WTC11 (cell line): ENCODE results near the gene GPR27. TPM values are rescaled to one million over a fixed set of nuclear protein-coding genes. Genes with fewer than 3 reads are reported as not detected.

Experiments
- ATAC-seq: fragments of 200-7000 bp; cut with Tn5 transposase; 2 replicates; pipeline ENCODE4 v1.10.0; 2021; ENCODE audit warnings: mild to moderate bottlenecking, moderate library complexity
- CTCF ChIA-PET: fragments of 300-600 bp; sonication (Branson Sonifier 250); formaldehyde crosslinking; loops from one replicate; lab custom pipeline; 2021; ENCODE audit warnings: antibody characterized with exemption; lab: Charles Lee
- POLR2A ChIA-PET: fragments of 350-600 bp; sonication (Branson Sonifier 250); formaldehyde crosslinking; loops from one replicate; lab custom pipeline; 2021; ENCODE audit warnings: antibody characterized with exemption; lab: Charles Lee
- DNase-seq: peaks from one replicate; pipeline ENCODE4 v3.0.0; 2021; ENCODE audit warnings: low spot score
- H3K27ac Mint-ChIP-seq: 2 replicates; pipeline ENCODE4 v1.8.0; 2021; ENCODE audit warnings: mixed read lengths
- H3K27me3 Mint-ChIP-seq: 2 replicates; pipeline ENCODE4 v1.8.0; 2021; ENCODE audit warnings: low read depth, mild to moderate bottlenecking, moderate library complexity, mixed read lengths
- H3K36me3 Mint-ChIP-seq: 2 replicates; pipeline ENCODE4 v1.8.0; 2021; ENCODE audit warnings: mixed read lengths
- H3K4me1 Mint-ChIP-seq: 2 replicates; pipeline ENCODE4 v1.8.0; 2022; ENCODE audit warnings: mixed read lengths
- H3K4me3 Mint-ChIP-seq: 2 replicates; pipeline ENCODE4 v1.8.0; 2021; ENCODE audit warnings: mild to moderate bottlenecking, moderate library complexity, mixed read lengths
- H3K9me3 Mint-ChIP-seq: 2 replicates; pipeline ENCODE4 v1.8.0; 2021; ENCODE audit warnings: mixed read lengths
- CREM ChIP-seq: sonication (generic); formaldehyde crosslinking; IDR thresholded peaks from 2 replicates; pipeline ENCODE4 v1.8.1; 2022; ENCODE audit warnings: mild to moderate bottlenecking, missing genetic modification reagents, moderate library complexity
- ELF4 ChIP-seq: sonication (generic); formaldehyde crosslinking; IDR thresholded peaks from 2 replicates; pipeline ENCODE4 v1.8.1; 2022; ENCODE audit warnings: low read depth, mild to moderate bottlenecking, moderate library complexity, missing genetic modification reagents
- MYBL2 ChIP-seq: sonication (generic); formaldehyde crosslinking; IDR thresholded peaks from 2 replicates; pipeline ENCODE4 v1.8.1; 2023; ENCODE audit warnings: mild to moderate bottlenecking, moderate library complexity, missing genetic modification reagents
- NFE2L1 ChIP-seq: sonication (generic); formaldehyde crosslinking; IDR thresholded peaks from 2 replicates; pipeline ENCODE4 v1.8.1; 2023; ENCODE audit warnings: missing genetic modification reagents
- NFYB ChIP-seq: sonication (generic); formaldehyde crosslinking; conservative IDR thresholded peaks from 2 replicates; pipeline ENCODE4 v1.8.0; 2022; ENCODE audit warnings: low read depth, missing genetic modification reagents
- SMAD3 ChIP-seq: sonication (generic); formaldehyde crosslinking; IDR thresholded peaks from 2 replicates; pipeline ENCODE4 v1.8.0; 2022; ENCODE audit warnings: missing genetic modification reagents, mild to moderate bottlenecking, borderline replicate concordance
- TCF7 ChIP-seq: sonication (generic); formaldehyde crosslinking; IDR thresholded peaks from 2 replicates; pipeline ENCODE4 v1.8.0; 2022; ENCODE audit warnings: mild to moderate bottlenecking, low read depth, missing genetic modification reagents, moderate library complexity
- TEAD1 ChIP-seq: sonication (generic); formaldehyde crosslinking; IDR thresholded peaks from 2 replicates; pipeline ENCODE4 v1.8.0; 2022; ENCODE audit warnings: mild to moderate bottlenecking, missing genetic modification reagents
- TEAD4 ChIP-seq: sonication (generic); formaldehyde crosslinking; IDR thresholded peaks from 2 replicates; pipeline ENCODE4 v1.8.0; 2022; ENCODE audit warnings: mild to moderate bottlenecking, missing genetic modification reagents
- TP53 ChIP-seq: sonication (generic); formaldehyde crosslinking; IDR thresholded peaks from 2 replicates; pipeline ENCODE4 v1.8.1; 2023; ENCODE audit warnings: mild to moderate bottlenecking, missing genetic modification reagents
- ZNF138 ChIP-seq: sonication (generic); formaldehyde crosslinking; conservative IDR thresholded peaks from 2 replicates; pipeline ENCODE4 v1.8.1; 2022; ENCODE audit warnings: mild to moderate bottlenecking, moderate library complexity, missing genetic modification reagents
- ZNF416 ChIP-seq: fragments of 250-450 bp; sonication (Bioruptor Pico); IDR thresholded peaks from 2 replicates; pipeline ENCODE4 v1.9.0; 2021; ENCODE audit warnings: mild to moderate bottlenecking, inconsistent platforms
- total RNA-seq: library from RNA; stranded (reverse); gene quantifications from 3 replicates; pipeline ENCODE4 v1.2.3, GENCODE V29; 2021
- TF ChIP-seq, protein P1 (sequence below): fragments of 250-450 bp; sonication (Bioruptor Pico); IDR thresholded peaks from 2 replicates; pipeline ENCODE4 v1.9.0; 2021; ENCODE audit warnings: mild to moderate bottlenecking, borderline replicate concordance
- TF ChIP-seq, protein P2 (sequence below): fragments of 250-450 bp; sonication (Bioruptor Pico); IDR thresholded peaks from 2 replicates; pipeline ENCODE4 v1.8.0; 2021; ENCODE audit warnings: mild to moderate bottlenecking
- TF ChIP-seq, protein P3 (sequence below): sonication (generic); formaldehyde crosslinking; IDR thresholded peaks from 2 replicates; pipeline ENCODE4 v1.8.0; 2022; ENCODE audit warnings: mild to moderate bottlenecking, missing genetic modification reagents
- TF ChIP-seq, protein P4 (sequence below): sonication (generic); formaldehyde crosslinking; IDR thresholded peaks from 2 replicates; pipeline ENCODE4 v1.8.0; 2022; ENCODE audit warnings: mild to moderate bottlenecking, missing genetic modification reagents
- TF ChIP-seq, protein P5 (sequence below): sonication (generic); formaldehyde crosslinking; IDR thresholded peaks from 2 replicates; pipeline ENCODE4 v1.8.1; 2022; ENCODE audit warnings: missing genetic modification reagents, borderline replicate concordance
- TF ChIP-seq, protein P6 (sequence below): sonication (generic); formaldehyde crosslinking; IDR thresholded peaks from 2 replicates; pipeline ENCODE4 v1.8.1; 2023; ENCODE audit warnings: mild to moderate bottlenecking, missing genetic modification reagents, moderate library complexity
- TF ChIP-seq, protein P7 (sequence below): sonication (generic); formaldehyde crosslinking; IDR thresholded peaks from 2 replicates; pipeline ENCODE4 v1.8.1; 2023; ENCODE audit warnings: mild to moderate bottlenecking, moderate library complexity, missing genetic modification reagents
- TF ChIP-seq, protein P8 (sequence below): sonication (generic); formaldehyde crosslinking; IDR thresholded peaks from 2 replicates; pipeline ENCODE4 v1.8.1; 2023; ENCODE audit warnings: mild to moderate bottlenecking, missing genetic modification reagents
- TF ChIP-seq, protein P9 (sequence below): sonication (generic); formaldehyde crosslinking; IDR thresholded peaks from 2 replicates; pipeline ENCODE4 v1.8.0; 2022; ENCODE audit warnings: mild to moderate bottlenecking, missing genetic modification reagents

The GPR27 gene
- total RNA-seq, 1 experiment from 2014 or later = 16.4 TPM

DNA sequence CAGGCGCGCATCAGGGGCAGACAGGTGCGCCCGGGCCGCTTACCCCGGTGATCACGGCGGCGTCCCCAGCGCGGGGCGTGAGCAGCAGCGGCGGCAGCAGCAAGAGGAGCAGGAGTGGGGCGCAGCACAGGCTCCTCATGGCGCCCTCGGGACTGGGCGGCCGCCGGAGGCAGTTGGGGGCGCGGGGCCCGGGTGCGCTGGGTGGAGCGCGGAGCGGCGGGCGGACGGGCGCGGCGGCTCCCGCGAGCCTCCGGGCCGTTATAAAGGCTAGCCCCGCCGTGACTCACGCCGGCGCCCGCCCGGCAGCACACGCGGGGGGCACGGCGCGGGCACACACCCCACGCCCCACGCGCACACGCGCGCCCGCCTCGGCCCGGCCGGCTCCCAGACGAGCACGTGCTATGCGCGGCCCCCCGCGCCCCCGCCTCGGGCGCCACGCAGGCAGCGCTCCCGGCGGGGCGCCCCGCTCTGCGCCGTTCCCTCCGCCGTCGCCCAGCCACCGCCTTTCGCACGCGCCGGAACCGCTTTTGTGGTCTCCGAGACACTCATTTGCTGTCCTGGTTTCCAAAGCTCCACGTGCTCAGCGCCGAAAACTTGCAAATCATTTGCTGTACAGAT is 31.4 kb downstream of the GPR27 start, which contains the start of gene PROK2:
Gene PROK2 (minus strand): TSS at position 235 of the 618 bp plus-strand sequence. CDS start 96 bp downstream, at position 139.
- Mint-ChIP-seq H3K27me3 (peaks cover 66% of the 10 kb centered on the region), H3K36me3 (no peaks in the 10 kb centered on the region), H3K4me1 (peaks cover 44% of the 10 kb centered on the region), H3K27ac (no peak within 1 kb of the TSS; the same call in 1 of the 2 replicates), H3K9me3 (no peaks in the 10 kb centered on the region), H3K4me3 (peak within 1 kb of the TSS; percentile 84)
- ChIA-PET POLR2A (interaction anchor here (1.0 kb wide), 1 partner anchor 74 kb away, joined by 3 read pairs; no protein-coding TSS in a partner anchor), CTCF (interaction anchor here (3.2 kb wide), 1 partner anchor 56 kb away, joined by 13 read pairs; no protein-coding TSS in a partner anchor)
- ATAC-seq = peak; percentile 47
- peak; percentile 52 for DNase-seq
- TF ChIP-seq SMAD3 (CRISPR knock-in tag) (peak; percentile 24; the same call in 1 of the 2 replicates), ZNF416 (CRISPR knock-in tag) (0 out of 2 replicates have a peak, but pooled peaks have one; percentile 26), NFYB (CRISPR knock-in tag) (no peak), MYBL2 (0 out of 2 replicates have a peak, but pooled peaks have one; percentile 25), ELF4 (CRISPR knock-in tag) (no peak), TEAD4 (CRISPR knock-in tag) (no peak), ZNF138 (CRISPR knock-in tag) (no peak), TEAD1 (CRISPR knock-in tag) (no peak), TP53 (CRISPR knock-in tag) (no peak), TCF7 (CRISPR knock-in tag) (no peak), CREM (CRISPR knock-in tag) (peak; percentile 71; the same call in 1 of the 2 replicates), NFE2L1 (CRISPR knock-in tag) (peak; percentile 52; the same call in 1 of the 2 replicates)
- TF ChIP-seq, protein P1, sequence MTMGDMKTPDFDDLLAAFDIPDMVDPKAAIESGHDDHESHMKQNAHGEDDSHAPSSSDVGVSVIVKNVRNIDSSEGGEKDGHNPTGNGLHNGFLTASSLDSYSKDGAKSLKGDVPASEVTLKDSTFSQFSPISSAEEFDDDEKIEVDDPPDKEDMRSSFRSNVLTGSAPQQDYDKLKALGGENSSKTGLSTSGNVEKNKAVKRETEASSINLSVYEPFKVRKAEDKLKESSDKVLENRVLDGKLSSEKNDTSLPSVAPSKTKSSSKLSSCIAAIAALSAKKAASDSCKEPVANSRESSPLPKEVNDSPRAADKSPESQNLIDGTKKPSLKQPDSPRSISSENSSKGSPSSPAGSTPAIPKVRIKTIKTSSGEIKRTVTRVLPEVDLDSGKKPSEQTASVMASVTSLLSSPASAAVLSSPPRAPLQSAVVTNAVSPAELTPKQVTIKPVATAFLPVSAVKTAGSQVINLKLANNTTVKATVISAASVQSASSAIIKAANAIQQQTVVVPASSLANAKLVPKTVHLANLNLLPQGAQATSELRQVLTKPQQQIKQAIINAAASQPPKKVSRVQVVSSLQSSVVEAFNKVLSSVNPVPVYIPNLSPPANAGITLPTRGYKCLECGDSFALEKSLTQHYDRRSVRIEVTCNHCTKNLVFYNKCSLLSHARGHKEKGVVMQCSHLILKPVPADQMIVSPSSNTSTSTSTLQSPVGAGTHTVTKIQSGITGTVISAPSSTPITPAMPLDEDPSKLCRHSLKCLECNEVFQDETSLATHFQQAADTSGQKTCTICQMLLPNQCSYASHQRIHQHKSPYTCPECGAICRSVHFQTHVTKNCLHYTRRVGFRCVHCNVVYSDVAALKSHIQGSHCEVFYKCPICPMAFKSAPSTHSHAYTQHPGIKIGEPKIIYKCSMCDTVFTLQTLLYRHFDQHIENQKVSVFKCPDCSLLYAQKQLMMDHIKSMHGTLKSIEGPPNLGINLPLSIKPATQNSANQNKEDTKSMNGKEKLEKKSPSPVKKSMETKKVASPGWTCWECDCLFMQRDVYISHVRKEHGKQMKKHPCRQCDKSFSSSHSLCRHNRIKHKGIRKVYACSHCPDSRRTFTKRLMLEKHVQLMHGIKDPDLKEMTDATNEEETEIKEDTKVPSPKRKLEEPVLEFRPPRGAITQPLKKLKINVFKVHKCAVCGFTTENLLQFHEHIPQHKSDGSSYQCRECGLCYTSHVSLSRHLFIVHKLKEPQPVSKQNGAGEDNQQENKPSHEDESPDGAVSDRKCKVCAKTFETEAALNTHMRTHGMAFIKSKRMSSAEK (CRISPR knock-in tag) = no peak
- TF ChIP-seq, protein P2, sequence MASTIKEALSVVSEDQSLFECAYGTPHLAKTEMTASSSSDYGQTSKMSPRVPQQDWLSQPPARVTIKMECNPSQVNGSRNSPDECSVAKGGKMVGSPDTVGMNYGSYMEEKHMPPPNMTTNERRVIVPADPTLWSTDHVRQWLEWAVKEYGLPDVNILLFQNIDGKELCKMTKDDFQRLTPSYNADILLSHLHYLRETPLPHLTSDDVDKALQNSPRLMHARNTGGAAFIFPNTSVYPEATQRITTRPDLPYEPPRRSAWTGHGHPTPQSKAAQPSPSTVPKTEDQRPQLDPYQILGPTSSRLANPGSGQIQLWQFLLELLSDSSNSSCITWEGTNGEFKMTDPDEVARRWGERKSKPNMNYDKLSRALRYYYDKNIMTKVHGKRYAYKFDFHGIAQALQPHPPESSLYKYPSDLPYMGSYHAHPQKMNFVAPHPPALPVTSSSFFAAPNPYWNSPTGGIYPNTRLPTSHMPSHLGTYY (CRISPR knock-in tag) = no peak
- TF ChIP-seq, protein P3, sequence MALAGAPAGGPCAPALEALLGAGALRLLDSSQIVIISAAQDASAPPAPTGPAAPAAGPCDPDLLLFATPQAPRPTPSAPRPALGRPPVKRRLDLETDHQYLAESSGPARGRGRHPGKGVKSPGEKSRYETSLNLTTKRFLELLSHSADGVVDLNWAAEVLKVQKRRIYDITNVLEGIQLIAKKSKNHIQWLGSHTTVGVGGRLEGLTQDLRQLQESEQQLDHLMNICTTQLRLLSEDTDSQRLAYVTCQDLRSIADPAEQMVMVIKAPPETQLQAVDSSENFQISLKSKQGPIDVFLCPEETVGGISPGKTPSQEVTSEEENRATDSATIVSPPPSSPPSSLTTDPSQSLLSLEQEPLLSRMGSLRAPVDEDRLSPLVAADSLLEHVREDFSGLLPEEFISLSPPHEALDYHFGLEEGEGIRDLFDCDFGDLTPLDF (CRISPR knock-in tag) = no peak
- TF ChIP-seq, protein P4, sequence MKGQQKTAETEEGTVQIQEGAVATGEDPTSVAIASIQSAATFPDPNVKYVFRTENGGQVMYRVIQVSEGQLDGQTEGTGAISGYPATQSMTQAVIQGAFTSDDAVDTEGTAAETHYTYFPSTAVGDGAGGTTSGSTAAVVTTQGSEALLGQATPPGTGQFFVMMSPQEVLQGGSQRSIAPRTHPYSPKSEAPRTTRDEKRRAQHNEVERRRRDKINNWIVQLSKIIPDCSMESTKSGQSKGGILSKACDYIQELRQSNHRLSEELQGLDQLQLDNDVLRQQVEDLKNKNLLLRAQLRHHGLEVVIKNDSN (CRISPR knock-in tag) = no peak
- TF ChIP-seq, protein P5, sequence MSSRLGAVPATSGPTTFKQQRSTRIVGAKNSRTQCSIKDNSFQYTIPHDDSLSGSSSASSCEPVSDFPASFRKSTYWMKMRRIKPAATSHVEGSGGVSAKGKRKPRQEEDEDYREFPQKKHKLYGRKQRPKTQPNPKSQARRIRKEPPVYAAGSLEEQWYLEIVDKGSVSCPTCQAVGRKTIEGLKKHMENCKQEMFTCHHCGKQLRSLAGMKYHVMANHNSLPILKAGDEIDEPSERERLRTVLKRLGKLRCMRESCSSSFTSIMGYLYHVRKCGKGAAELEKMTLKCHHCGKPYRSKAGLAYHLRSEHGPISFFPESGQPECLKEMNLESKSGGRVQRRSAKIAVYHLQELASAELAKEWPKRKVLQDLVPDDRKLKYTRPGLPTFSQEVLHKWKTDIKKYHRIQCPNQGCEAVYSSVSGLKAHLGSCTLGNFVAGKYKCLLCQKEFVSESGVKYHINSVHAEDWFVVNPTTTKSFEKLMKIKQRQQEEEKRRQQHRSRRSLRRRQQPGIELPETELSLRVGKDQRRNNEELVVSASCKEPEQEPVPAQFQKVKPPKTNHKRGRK (CRISPR knock-in tag) = no peak
- TF ChIP-seq, protein P6, sequence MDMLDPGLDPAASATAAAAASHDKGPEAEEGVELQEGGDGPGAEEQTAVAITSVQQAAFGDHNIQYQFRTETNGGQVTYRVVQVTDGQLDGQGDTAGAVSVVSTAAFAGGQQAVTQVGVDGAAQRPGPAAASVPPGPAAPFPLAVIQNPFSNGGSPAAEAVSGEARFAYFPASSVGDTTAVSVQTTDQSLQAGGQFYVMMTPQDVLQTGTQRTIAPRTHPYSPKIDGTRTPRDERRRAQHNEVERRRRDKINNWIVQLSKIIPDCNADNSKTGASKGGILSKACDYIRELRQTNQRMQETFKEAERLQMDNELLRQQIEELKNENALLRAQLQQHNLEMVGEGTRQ (CRISPR knock-in tag) = no peak; the same call in 1 of the 2 replicates
- TF ChIP-seq, protein P7, sequence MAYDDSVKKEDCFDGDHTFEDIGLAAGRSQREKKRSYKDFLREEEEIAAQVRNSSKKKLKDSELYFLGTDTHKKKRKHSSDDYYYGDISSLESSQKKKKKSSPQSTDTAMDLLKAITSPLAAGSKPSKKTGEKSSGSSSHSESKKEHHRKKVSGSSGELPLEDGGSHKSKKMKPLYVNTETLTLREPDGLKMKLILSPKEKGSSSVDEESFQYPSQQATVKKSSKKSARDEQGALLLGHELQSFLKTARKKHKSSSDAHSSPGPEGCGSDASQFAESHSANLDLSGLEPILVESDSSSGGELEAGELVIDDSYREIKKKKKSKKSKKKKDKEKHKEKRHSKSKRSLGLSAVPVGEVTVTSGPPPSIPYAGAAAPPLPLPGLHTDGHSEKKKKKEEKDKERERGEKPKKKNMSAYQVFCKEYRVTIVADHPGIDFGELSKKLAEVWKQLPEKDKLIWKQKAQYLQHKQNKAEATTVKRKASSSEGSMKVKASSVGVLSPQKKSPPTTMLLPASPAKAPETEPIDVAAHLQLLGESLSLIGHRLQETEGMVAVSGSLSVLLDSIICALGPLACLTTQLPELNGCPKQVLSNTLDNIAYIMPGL = no peak
- TF ChIP-seq, protein P8, sequence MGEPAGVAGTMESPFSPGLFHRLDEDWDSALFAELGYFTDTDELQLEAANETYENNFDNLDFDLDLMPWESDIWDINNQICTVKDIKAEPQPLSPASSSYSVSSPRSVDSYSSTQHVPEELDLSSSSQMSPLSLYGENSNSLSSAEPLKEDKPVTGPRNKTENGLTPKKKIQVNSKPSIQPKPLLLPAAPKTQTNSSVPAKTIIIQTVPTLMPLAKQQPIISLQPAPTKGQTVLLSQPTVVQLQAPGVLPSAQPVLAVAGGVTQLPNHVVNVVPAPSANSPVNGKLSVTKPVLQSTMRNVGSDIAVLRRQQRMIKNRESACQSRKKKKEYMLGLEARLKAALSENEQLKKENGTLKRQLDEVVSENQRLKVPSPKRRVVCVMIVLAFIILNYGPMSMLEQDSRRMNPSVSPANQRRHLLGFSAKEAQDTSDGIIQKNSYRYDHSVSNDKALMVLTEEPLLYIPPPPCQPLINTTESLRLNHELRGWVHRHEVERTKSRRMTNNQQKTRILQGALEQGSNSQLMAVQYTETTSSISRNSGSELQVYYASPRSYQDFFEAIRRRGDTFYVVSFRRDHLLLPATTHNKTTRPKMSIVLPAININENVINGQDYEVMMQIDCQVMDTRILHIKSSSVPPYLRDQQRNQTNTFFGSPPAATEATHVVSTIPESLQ (CRISPR knock-in tag) = no peak
- TF ChIP-seq, protein P9, sequence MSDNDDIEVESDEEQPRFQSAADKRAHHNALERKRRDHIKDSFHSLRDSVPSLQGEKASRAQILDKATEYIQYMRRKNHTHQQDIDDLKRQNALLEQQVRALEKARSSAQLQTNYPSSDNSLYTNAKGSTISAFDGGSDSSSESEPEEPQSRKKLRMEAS = peak; percentile 26; the same call in 1 of the 2 replicates
